Measurements from ENCODE around the gene SIGLEC15.

- TF ChIP-seq CTCF (IDR thresholded peaks at IDR 0.05) (no peak), EZH2 (IDR thresholded peaks at IDR 0.05; ENCODE audit: borderline replicate concordance, insufficient read depth, low read depth, low read length, poor library complexity, severe bottlenecking) (no peak)
Measured at GRCh38 chr18:45834306-45834705, 8.8 kb downstream of the SIGLEC15 start.
